GM12865 (cell line): ENCODE measurements around the gene GLT6D1.

Source experiments
- DNase-seq: peaks from one replicate; pipeline ENCODE4 v3.0.0; 2010; ENCODE audit warnings: low read depth
- H3K4me3 ChIP-seq: 2 replicates; pipeline ENCODE4 v1.5.1; 2011; ENCODE audit warnings: mild to moderate bottlenecking, low read depth, low read length, control low read depth
- TF ChIP-seq, protein P1 (sequence below): IDR thresholded peaks from 2 replicates; pipeline ENCODE4 v1.5.1; 2011; ENCODE audit warnings: low read length, control low read depth, low read depth, inconsistent platforms; ENCODE audit not compliant: insufficient read depth; ENCODE audit errors: missing control alignments

Gene GLT6D1

DNA sequence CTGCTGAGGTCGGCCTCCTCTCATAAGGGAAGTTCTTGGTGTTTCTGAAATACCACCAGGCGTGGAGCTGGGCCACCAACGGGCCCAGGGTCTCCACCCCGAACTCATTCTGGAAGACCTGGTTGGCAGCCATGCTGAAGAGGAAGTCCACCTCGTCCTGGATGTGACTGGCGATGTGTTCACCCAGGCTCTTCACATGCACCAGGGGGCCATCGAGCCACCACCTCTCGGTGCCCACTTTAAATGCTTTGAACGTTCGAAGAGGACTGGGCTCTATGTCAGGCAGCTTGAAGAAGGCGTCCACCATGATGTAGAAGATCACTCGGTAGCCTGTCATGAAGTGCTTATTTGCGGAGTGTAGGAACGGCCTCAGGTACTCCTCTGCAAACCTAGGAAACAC, 15.1 kb downstream of the GLT6D1 start:
- no peak overlapping the region for H3K4me3 ChIP-seq
- TF ChIP-seq, protein P1, sequence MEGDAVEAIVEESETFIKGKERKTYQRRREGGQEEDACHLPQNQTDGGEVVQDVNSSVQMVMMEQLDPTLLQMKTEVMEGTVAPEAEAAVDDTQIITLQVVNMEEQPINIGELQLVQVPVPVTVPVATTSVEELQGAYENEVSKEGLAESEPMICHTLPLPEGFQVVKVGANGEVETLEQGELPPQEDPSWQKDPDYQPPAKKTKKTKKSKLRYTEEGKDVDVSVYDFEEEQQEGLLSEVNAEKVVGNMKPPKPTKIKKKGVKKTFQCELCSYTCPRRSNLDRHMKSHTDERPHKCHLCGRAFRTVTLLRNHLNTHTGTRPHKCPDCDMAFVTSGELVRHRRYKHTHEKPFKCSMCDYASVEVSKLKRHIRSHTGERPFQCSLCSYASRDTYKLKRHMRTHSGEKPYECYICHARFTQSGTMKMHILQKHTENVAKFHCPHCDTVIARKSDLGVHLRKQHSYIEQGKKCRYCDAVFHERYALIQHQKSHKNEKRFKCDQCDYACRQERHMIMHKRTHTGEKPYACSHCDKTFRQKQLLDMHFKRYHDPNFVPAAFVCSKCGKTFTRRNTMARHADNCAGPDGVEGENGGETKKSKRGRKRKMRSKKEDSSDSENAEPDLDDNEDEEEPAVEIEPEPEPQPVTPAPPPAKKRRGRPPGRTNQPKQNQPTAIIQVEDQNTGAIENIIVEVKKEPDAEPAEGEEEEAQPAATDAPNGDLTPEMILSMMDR, result no peak
- no peak for DNase-seq

DNA sequence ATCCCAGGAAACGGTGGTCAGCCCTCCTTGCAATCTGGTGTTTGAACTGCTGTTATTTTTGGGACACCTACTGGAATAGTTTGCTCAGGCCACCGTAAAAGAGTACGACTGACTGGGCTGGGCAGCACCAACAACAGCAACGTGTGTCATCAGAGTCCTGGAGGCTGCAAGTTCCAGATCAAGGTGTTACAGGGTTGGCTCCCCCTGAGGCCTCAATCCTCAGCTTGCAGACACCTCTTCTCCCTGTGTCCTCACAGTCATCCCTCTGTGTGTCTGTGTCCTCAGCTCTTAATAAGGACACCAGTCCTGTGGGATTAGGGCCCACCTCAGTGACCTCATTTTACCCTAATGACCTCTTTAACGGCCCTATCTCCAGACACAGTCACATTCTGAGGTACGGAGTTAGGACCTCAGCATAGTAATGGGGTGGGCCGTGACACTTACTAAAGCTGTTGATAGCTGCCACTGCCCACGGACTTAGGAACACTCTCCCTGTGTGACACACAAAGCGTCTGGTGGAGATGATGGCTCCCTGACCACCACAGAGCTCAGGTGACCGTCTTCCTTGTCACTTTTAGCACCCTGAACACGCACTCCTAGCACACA, 16.8 kb downstream of the GLT6D1 start:
- no peak overlapping the region for H3K4me3 ChIP-seq
- DNase-seq, result no peak
- TF ChIP-seq, protein P1, result no peak

DNA sequence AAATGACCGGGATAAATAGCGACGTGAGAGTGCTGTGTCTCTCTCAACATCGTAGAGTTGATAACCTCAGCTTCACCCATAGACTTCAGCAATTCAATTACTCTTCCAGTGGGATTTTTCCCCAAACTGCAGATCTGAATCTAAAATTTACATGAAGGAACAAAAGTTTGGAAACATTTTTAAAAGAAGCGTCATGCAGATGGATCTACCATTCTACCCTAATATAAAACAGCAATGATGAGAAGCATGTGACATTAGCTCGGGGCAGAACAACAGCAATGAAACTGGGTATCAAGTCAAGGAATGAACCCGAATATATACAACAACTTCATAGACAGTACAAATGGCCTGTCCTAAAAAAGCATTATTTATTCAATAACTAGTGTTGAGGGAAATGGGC, 18.8 kb downstream of the GLT6D1 start:
- DNase-seq, result no peak
- no peak overlapping the region for H3K4me3 ChIP-seq
- TF ChIP-seq, protein P1, result no peak

DNA sequence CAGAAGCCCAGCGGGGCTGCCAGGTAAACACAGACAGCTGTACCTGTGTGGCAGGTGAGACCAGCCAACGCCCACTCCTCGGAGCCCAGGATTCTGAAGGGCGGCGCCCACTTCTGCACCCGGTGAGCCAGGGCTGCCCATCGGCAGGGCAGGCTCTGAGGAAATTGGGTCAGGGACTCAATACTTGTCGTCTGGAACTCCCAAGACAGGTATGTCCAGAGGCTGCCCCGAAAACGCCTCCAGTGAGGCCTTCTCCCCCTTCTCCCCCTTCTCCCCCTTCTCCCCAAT, 19.8 kb downstream of the GLT6D1 start:
- H3K4me3 ChIP-seq, result no peak overlapping the region
- DNase-seq, result no peak
- TF ChIP-seq, protein P1, result no peak

DNA sequence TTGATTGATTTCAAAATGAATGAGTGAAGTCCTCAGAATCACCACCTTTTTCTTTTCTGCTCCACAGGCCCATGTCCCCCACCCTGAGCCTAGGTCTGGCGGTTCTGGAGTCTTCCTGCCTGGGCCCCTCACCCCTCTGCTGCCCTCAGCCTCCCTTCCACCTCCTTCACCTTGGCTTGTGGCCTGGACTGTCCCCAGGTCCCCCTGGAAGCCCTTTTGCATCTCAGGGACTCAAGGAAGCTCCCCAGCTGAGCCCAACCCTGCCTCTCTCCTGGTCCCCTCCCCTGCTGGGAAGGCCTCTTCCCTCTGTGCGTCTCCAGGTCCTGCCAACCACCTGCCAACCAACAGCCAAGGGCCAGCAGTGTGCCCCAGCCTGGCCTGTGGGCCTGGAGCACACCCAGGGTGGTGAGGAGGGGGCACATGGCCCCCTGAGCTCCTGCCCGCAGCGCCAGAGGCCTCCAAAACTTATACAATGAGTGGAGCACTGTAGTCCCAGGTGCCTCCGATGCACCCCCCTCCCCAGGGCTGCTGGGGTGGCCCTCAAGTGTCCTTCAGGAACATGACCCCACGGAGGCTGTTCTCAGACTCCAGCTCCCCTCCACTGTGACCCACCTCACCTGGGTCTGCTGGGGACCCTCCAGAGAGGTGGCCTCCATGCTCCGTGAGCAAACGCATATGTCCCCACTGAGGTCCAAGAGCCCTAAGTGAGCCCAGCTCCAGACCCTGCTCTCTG, 20.3 kb downstream of the GLT6D1 start:
- no peak overlapping the region for H3K4me3 ChIP-seq
- TF ChIP-seq, protein P1, result no peak
- DNase-seq, result no peak

DNA sequence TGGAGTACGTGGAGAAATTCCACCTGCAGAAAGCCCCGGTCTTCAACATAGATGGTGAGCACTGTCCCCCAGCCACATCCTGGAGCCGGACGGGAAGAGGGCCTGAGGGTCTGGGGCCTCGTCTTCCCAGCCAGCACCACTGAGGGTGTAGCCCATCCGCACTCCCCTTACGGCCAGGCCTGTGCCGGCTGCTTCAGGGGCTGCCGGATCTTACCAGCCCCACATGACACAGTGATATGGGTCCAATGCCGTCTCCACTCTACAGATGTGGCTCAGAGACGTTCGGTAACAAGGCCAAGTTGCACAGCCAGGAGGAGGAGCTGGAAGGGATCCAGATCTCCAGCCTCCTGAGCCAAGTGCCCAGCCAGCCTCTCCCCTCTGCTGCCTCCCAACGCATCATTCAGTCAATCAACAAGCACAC, 21.3 kb downstream of the GLT6D1 start:
- TF ChIP-seq, protein P1, result no peak
- H3K4me3 ChIP-seq, result no peak overlapping the region
- no peak for DNase-seq

DNA sequence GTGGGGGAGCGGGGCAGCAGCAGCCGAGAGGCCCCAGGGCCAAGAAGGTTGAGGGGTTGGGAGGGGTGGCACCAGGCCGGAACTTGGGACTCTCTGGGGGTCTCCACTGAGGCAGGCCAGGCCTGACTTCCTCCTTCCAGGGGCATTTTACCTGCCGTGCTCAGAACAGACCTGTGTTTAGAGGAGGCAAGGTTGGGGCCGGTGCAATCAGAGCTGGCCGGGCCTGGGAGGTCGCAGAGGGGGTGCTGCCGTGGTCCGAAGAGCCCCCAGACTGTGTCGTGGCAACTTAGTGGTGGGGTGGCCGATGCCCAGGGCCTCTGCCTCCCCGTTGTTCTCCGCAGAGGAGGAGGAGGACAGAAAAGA, 21.8 kb downstream of the GLT6D1 start:
- no peak overlapping the region for H3K4me3 ChIP-seq
- DNase-seq, result no peak
- TF ChIP-seq, protein P1, result no peak
